Skeletal muscle tissue (tissue), 4 donors: Measurements from ENCODE around the gene ARHGAP44. TPM values are rescaled to one million over a fixed set of nuclear protein-coding genes. Genes with fewer than 3 reads are reported as not detected.

Experiments used
- H3K27ac ChIP-seq: one replicate; pipeline ENCODE4 v1.7.0; 2013; ENCODE audit warnings: mild to moderate bottlenecking, low read depth, low read length, inconsistent platforms
- H3K27me3 ChIP-seq, 3 donors: one replicate each; pipeline ENCODE4 v1.7.0; 2013; ENCODE audit warnings: low read length in 3 of 3; ENCODE audit not compliant: control insufficient read depth in 3 of 3, insufficient read depth in 3 of 3
- H3K36me3 ChIP-seq, 3 donors: one replicate each; pipeline ENCODE4 v1.7.0; 2013; ENCODE audit warnings: low read length in 3 of 3; ENCODE audit not compliant: control insufficient read depth in 3 of 3, insufficient read depth in 3 of 3
- H3K4me1 ChIP-seq, 3 donors: one replicate each; pipeline ENCODE4 v1.7.0; 2013; ENCODE audit warnings: low read length in 3 of 3, mild to moderate bottlenecking in 3 of 3; ENCODE audit not compliant: control insufficient read depth in 3 of 3, insufficient read depth in 3 of 3
- H3K4me3 ChIP-seq, 3 donors: one replicate each; pipeline ENCODE4 v1.7.0; 2013; ENCODE audit warnings: low read length in 3 of 3
- H3K9ac ChIP-seq, 3 donors: one replicate each; pipeline ENCODE4 v1.7.0; 2013; ENCODE audit warnings: low read length in 3 of 3, mild to moderate bottlenecking in 3 of 3, moderate library complexity in 2 of 3, low read depth in 1 of 3
- H3K9me3 ChIP-seq, 3 donors: one replicate each; pipeline ENCODE4 v1.7.0; 2013; ENCODE audit warnings: low read length in 3 of 3; ENCODE audit not compliant: control insufficient read depth in 3 of 3
- total RNA-seq: library from RNA; depleted of rRNA; stranded (reverse); fragments of >200 nt; gene quantifications from one replicate; pipeline ENCODE4 v1.2.3, GENCODE V29; 2014
- donor health status: Osteomylitis.

Gene ARHGAP44
- total RNA-seq, 1 donor from 2014 or later: 3.7 TPM

- Histone ChIP-seq H3K9me3 (no peaks in the 10 kb centered on the region), H3K27ac (no peak overlapping the region), H3K9ac (no peak overlapping the region), H3K36me3 (no peaks in the 10 kb centered on the region), H3K4me3 (no peak overlapping the region), H3K27me3 (no peaks in the 10 kb centered on the region), H3K4me1 (no peaks in the 10 kb centered on the region)
These were observed 121.9 kb downstream of the ARHGAP44 start for GRCh38 chr17:12911239-12911638.

- peaks cover 0 to 2% (median 0%) of the 10 kb centered on the region in 3 donors for H3K36me3 ChIP-seq
- H3K27ac ChIP-seq: no peak overlapping the region
- H3K9me3 ChIP-seq: no peaks in the 10 kb centered on the region
These were observed 128.1 kb downstream of the ARHGAP44 start for GRCh38 chr17:12917399-12917798.

GRCh38 chr17:12918142-12918541 lies 128.8 kb downstream of the ARHGAP44 start:
- Histone ChIP-seq H3K36me3 (peaks cover 0 to 2% (median 0%) of the 10 kb centered on the region in 3 donors), H3K9me3 (no peaks in the 10 kb centered on the region), H3K9ac (no peak overlapping the region), H3K4me3 (no peak overlapping the region), H3K27me3 (no peaks in the 10 kb centered on the region), H3K4me1 (no peaks in the 10 kb centered on the region), H3K27ac (no peak overlapping the region)

More at GRCh38 chr17:12917399-12917798, 128.1 kb downstream of the ARHGAP44 start:
- no peak overlapping the region for H3K9ac ChIP-seq
- H3K4me3 ChIP-seq: no peak overlapping the region
- no peaks in the 10 kb centered on the region for H3K27me3 ChIP-seq
- H3K4me1 ChIP-seq: no peaks in the 10 kb centered on the region

DNA sequence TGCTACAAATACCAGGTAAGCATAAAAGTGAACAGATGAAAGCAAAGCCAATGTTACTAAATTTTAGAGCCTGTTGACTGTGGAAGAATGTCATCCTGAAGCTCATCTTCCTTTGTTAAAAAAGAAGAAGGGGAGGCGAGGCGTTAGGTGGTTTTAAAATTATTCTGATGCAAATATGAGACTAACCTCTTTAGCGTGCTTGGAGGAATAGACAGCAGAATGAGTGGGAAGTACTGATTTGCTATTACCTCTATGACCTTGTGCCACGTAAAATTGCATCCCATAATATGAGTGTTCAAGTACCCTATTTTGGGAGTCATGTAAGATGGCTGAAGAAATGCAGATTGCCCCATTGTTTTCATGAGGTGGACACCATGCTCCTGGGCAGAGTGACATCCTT lies 132.8 kb downstream of the ARHGAP44 start:
- no peaks in the 10 kb centered on the region for H3K9me3 ChIP-seq
- H3K9ac ChIP-seq: no peak overlapping the region
- H3K36me3 ChIP-seq: peaks cover 0 to 2% (median 0%) of the 10 kb centered on the region in 3 donors
- no peak overlapping the region for H3K27ac ChIP-seq
- no peaks in the 10 kb centered on the region for H3K27me3 ChIP-seq
- H3K4me3 ChIP-seq: no peak overlapping the region
- peaks cover 0 to 2% (median 0%) of the 10 kb centered on the region in 3 donors for H3K4me1 ChIP-seq

DNA sequence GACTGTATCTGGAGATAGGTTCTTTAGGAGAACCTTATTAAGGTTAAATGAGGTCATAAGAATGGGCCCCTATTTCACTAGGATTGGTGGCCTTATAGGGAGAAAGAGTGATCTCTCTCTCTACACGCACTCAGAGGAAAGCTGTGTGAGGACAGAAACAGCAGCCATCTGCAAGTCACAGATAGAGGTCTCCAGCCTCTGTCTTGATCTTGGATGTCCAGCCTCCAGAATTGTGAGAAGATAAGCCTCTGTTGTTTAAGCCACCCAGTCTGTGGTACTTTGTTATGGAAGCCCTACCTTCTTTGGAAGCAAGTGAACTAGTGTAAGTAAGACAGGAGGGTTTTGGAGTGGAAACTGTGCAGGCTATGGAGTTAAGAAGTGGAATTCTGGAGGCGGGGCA lies 135.3 kb downstream of the ARHGAP44 start:
- H3K4me3 ChIP-seq: no peak overlapping the region
- H3K27ac ChIP-seq: no peak overlapping the region
- H3K4me1 ChIP-seq: peaks cover 0 to 5% (median 2%) of the 10 kb centered on the region in 3 donors
- no peaks in the 10 kb centered on the region for H3K27me3 ChIP-seq
- H3K36me3 ChIP-seq: no peaks in the 10 kb centered on the region
- H3K9ac ChIP-seq: no peak overlapping the region
- H3K9me3 ChIP-seq: no peaks in the 10 kb centered on the region

DNA sequence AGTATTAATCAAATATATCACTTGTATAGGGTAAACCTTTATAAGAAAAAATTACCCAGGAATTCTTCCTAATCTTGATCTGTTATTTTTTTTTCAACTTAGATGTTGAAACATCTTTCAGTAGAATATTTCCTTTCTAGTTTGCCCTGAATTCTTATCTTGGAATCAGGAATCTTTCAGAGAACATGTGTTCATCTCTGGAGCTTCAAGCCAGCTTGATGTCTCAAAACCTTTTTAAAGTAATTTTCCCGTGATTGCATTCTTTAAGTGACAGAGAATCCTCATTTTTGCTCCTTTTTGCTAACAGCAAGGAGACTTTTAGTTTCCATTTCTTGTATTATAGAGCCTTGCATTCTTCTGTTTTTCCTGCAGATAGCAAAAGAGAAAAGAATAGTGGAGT lies 137.7 kb downstream of the ARHGAP44 start:
- Histone ChIP-seq H3K36me3 (no peaks in the 10 kb centered on the region), H3K4me3 (no peak overlapping the region), H3K9me3 (no peaks in the 10 kb centered on the region), H3K27me3 (no peaks in the 10 kb centered on the region), H3K9ac (peak overlapping the region in 1 of 3 donors; percentile 65), H3K4me1 (peaks cover 0 to 5% (median 2%) of the 10 kb centered on the region in 3 donors), H3K27ac (peak overlapping the region; percentile 19)

DNA sequence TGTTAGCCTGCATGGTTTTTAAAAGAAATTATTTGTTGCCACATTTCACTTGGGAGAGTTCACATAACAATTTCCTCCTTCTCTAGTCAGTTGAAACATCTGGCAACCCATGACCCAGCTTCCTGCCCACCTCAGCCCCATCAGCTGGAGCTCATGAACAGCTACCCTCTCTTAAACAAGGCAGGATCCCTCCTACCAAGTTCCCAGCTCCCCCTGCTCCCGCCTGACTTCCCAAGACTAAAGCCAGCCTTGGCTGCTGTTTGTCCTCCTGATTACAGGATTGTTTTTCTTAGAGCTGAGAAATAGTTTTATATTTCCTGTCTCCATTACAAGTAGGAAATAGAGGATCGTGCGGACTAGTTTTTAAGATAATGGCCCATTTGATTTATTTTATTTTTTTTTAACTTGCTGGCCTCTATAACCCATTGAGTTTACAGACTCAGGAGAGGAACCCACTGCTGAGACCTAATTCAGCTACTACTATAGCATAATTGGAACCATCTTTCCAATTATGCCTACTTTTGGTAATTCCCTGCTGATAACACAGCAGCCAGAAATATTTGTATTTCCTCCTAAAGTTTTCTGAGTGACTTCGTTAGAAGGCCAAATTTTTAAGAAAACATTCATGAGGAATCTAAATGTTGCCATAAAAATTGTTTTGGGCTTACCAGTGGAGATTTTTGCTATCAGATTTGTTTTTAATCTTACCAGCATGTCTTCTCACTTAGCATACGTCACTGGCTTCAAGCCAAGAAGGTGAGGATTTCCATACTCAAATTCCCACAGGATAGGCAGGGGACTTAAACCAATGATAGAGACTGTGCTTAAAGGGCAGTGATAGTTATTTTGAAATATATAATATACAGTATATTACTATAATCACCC lies 138.5 kb downstream of the ARHGAP44 start:
- H3K9ac ChIP-seq: peak overlapping the region in 1 of 3 donors; percentile 65
- no peaks in the 10 kb centered on the region for H3K9me3 ChIP-seq

GRCh38 chr17:12928736-12929135 lies 139.4 kb downstream of the ARHGAP44 start:
- no peaks in the 10 kb centered on the region for H3K9me3 ChIP-seq
- no peaks in the 10 kb centered on the region for H3K36me3 ChIP-seq
- H3K9ac ChIP-seq: no peak overlapping the region
- H3K4me3 ChIP-seq: no peak overlapping the region
- H3K27me3 ChIP-seq: no peaks in the 10 kb centered on the region
- H3K27ac ChIP-seq: no peak overlapping the region
- H3K4me1 ChIP-seq: peaks cover 0 to 5% (median 2%) of the 10 kb centered on the region in 3 donors

More for the DNA sequence above, 138.5 kb downstream of the ARHGAP44 start:
- no peaks in the 10 kb centered on the region for H3K36me3 ChIP-seq
- H3K27me3 ChIP-seq: no peaks in the 10 kb centered on the region
- peak overlapping the region; percentile 19 for H3K27ac ChIP-seq
- no peak overlapping the region for H3K4me3 ChIP-seq
- peaks cover 0 to 5% (median 2%) of the 10 kb centered on the region in 3 donors for H3K4me1 ChIP-seq

GRCh38 chr17:12936501-12936900 lies 147.2 kb downstream of the ARHGAP44 start:
- H3K4me1 ChIP-seq: no peaks in the 10 kb centered on the region
- H3K9me3 ChIP-seq: no peaks in the 10 kb centered on the region
- H3K9ac ChIP-seq: no peak overlapping the region
- no peak overlapping the region for H3K27ac ChIP-seq
- H3K4me3 ChIP-seq: no peak overlapping the region
- no peaks in the 10 kb centered on the region for H3K27me3 ChIP-seq
- H3K36me3 ChIP-seq: no peaks in the 10 kb centered on the region

- no peaks in the 10 kb centered on the region for H3K36me3 ChIP-seq
- no peak overlapping the region for H3K27ac ChIP-seq
- no peaks in the 10 kb centered on the region for H3K4me1 ChIP-seq
- no peaks in the 10 kb centered on the region for H3K27me3 ChIP-seq
- H3K9me3 ChIP-seq: no peaks in the 10 kb centered on the region
- no peak overlapping the region for H3K4me3 ChIP-seq
- H3K9ac ChIP-seq: no peak overlapping the region
These were observed 151.4 kb downstream of the ARHGAP44 start for GRCh38 chr17:12940699-12941098.
